Neural cell (in vitro differentiated cells): ENCODE measurements around the gene KCNE1. TPM values are rescaled to one million over a fixed set of nuclear protein-coding genes. Genes with fewer than 3 reads are reported as not detected.

Experiments
- polyA plus RNA-seq: library from polyadenylated mRNA; depleted of rRNA; stranded (reverse); fragments of >200 nt; gene quantifications from 2 replicates; pipeline ENCODE4 v1.2.3, GENCODE V29; 2014
- small RNA-seq, 3 experiments: library from RNA; depleted of rRNA; stranded (forward); fragments of <200 nt; gene quantifications; one replicate each; pipeline ENCODE3, GENCODE V24; 2012

KCNE1 gene
- polyA plus RNA-seq, 1 donor from 2014 or later: not detected

Small RNA genes within 50 kb of the gene (small RNA-seq; reads per million reads assigned to genes)
- gene RF00614: 0 reads per million in 3 experiments

Other genes with a start within 250 kb of the KCNE1 start
- 0.25 and 0.30 TPM in 2 replicates for gene KCNE2, start 148.2 kb downstream of the KCNE1 start, polyA plus RNA-seq
- 43.2 and 100 TPM in 2 replicates for gene SMIM11, start 136.7 kb downstream of the KCNE1 start, polyA plus RNA-seq
- not detected in 2 replicates for gene SMIM34, start 88.3 kb downstream of the KCNE1 start, polyA plus RNA-seq
- 43.3 and 46.0 TPM in 2 replicates for gene RCAN1, start 102.9 kb upstream of the KCNE1 start, polyA plus RNA-seq
- gene CLIC6, start 156.8 kb upstream of the KCNE1 start, polyA plus RNA-seq: 0.16 and 0.32 TPM in 2 replicates